Vagina (tissue), 2 donors: ENCODE results near the gene MYO18A.

ENCODE experiments used
- POLR2AphosphoS5 ChIP-seq, 2 donors: sonication (generic); formaldehyde crosslinking; IDR thresholded peaks; one replicate each; pipeline ENCODE4 v1.9.0; 2017; ENCODE audit warnings: antibody characterized with exemption in 2 of 2, mild to moderate bottlenecking in 2 of 2, low read depth in 1 of 2; ENCODE audit not compliant: insufficient read depth in 1 of 2
- TF ChIP-seq, protein P1 (sequence below), 3 experiments: fragments of 450-650 bp in 2 of 3; fragments of 200-600 bp in 1 of 3; sonication (generic) in 1 of 3; IDR thresholded peaks; one replicate each; pipeline ENCODE4 v1.5.1; 2017 to 2019; ENCODE audit warnings: antibody characterized with exemption in 3 of 3, mild to moderate bottlenecking in 2 of 3, moderate library complexity in 2 of 3

DNA sequence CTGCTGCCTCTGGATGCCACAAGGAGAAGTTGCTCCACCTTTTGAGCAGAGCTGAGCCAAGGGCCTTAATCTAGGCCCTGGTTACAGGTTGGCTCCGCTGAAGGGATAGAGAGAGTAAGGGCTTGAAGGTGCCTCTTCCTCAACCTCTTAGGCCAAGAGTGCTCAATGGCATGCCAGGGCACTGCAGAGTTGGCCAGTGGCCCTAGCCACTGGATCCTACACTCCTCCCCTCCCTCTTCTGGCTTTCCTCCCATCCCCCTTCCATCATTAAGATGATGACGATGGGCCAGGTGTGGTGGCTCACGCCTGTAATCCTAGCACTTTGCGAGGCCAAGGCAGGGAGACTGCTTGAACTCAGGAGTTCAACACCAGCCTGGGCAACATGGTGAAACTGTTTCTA is 50.5 kb downstream of the MYO18A start:
- TF ChIP-seq, protein P1, sequence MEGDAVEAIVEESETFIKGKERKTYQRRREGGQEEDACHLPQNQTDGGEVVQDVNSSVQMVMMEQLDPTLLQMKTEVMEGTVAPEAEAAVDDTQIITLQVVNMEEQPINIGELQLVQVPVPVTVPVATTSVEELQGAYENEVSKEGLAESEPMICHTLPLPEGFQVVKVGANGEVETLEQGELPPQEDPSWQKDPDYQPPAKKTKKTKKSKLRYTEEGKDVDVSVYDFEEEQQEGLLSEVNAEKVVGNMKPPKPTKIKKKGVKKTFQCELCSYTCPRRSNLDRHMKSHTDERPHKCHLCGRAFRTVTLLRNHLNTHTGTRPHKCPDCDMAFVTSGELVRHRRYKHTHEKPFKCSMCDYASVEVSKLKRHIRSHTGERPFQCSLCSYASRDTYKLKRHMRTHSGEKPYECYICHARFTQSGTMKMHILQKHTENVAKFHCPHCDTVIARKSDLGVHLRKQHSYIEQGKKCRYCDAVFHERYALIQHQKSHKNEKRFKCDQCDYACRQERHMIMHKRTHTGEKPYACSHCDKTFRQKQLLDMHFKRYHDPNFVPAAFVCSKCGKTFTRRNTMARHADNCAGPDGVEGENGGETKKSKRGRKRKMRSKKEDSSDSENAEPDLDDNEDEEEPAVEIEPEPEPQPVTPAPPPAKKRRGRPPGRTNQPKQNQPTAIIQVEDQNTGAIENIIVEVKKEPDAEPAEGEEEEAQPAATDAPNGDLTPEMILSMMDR (IDR thresholded peaks at IDR 0.05): no peak
- no peak for TF ChIP-seq POLR2AphosphoS5 (IDR thresholded peaks at IDR 0.05; ENCODE audit: insufficient read depth in 1 of 2, low read depth in 1 of 2)
